H1 (cell line): ENCODE data around the gene BTG2. TPM values are rescaled to one million over a fixed set of nuclear protein-coding genes. Genes with fewer than 3 reads are reported as not detected.

Experiments
- CTCF ChIA-PET: fragments of 300-600 bp; sonication (Branson Sonifier 250); formaldehyde crosslinking; loops from one replicate; lab custom pipeline; 2021; ENCODE audit not compliant: partially characterized antibody; lab: Charles Lee
- POLR2A ChIA-PET: fragments of 300-600 bp; sonication (Branson Sonifier 250); formaldehyde crosslinking; loops from one replicate; lab custom pipeline; 2021; ENCODE audit warnings: inconsistent platforms; ENCODE audit not compliant: partially characterized antibody; lab: Charles Lee
- DNase-seq, 2 experiments: peaks; one replicate each; pipeline versions ENCODE4 v3.0.0 to v3.0.0-alpha.2; 2010 to 2022; ENCODE audit warnings: low spot score in 2 of 2, low read depth in 1 of 2, mixed read lengths in 1 of 2
- FAIRE-seq: peaks from 2 replicates; lab custom pipeline; 2011; peaks lifted over from hg19 to GRCh38; lab: Jason Lieb, UNC
- H2AFZ ChIP-seq: 2 replicates; pipeline ENCODE4 v1.8.1; 2012; ENCODE audit warnings: low read length, inconsistent platforms
- H2AK5ac ChIP-seq: 2 replicates; pipeline ENCODE4 v1.6.1; 2013; ENCODE audit warnings: low read depth, low read length
- H2BK120ac ChIP-seq: replicated peaks from 2 replicates; pipeline ENCODE3; 2013; ENCODE audit warnings: low read depth, low read length, inconsistent platforms
- H2BK12ac ChIP-seq: 2 replicates; pipeline ENCODE4 v1.6.1; 2013; ENCODE audit warnings: low read depth, low read length
- H2BK15ac ChIP-seq: 2 replicates; pipeline ENCODE4 v1.6.1; 2013; ENCODE audit warnings: low read length
- H2BK20ac ChIP-seq: 2 replicates; pipeline ENCODE4 v1.6.1; 2013; ENCODE audit warnings: low read length
- H2BK5ac ChIP-seq: 2 replicates; pipeline ENCODE4 v1.6.1; 2013; ENCODE audit warnings: low read depth, low read length
- H3K14ac ChIP-seq: 2 replicates; pipeline ENCODE4 v1.6.1; 2013; ENCODE audit warnings: inconsistent platforms; ENCODE audit not compliant: insufficient read length
- H3K18ac ChIP-seq: 2 replicates; pipeline ENCODE4 v1.6.1; 2013; ENCODE audit warnings: low read length; ENCODE audit errors: extremely low read depth
- H3K23ac ChIP-seq: 2 replicates; pipeline ENCODE4 v1.6.1; 2013; ENCODE audit warnings: inconsistent platforms; ENCODE audit not compliant: insufficient read length
- H3K23me2 ChIP-seq: 2 replicates; pipeline ENCODE4 v1.6.1; 2013; ENCODE audit warnings: low read depth, low read length
- H3K27ac ChIP-seq: 2 replicates; pipeline ENCODE4 v1.6.1; 2011; ENCODE audit warnings: low read depth, low read length, inconsistent platforms
- H3K27me3 ChIP-seq, 4 experiments: replicated peaks in 1 of 4; 1 replicate in 1 of 4; 2 replicates in 3 of 4; pipeline versions ENCODE4 v1.6.1 to v1.8.1; 2011 to 2013; ENCODE audit warnings: low read length in 3 of 4, mild to moderate bottlenecking in 3 of 4, inconsistent platforms in 2 of 4, mixed read lengths in 2 of 4, moderate library complexity in 1 of 4; ENCODE audit not compliant: control insufficient read depth in 3 of 4, insufficient read depth in 3 of 4; ENCODE audit errors: extremely low read depth in 1 of 4
- H3K36me3 ChIP-seq, 4 experiments: 2 replicates each; pipeline versions ENCODE4 v1.6.1 to v1.8.1; 2011 to 2013; ENCODE audit warnings: mild to moderate bottlenecking in 4 of 4, low read length in 3 of 4, moderate library complexity in 2 of 4, control low read depth in 1 of 4, inconsistent platforms in 1 of 4; ENCODE audit not compliant: insufficient read depth in 4 of 4, control insufficient read depth in 2 of 4
- H3K4ac ChIP-seq: replicated peaks from 2 replicates; pipeline ENCODE3; 2013; ENCODE audit warnings: low read length, low read depth, mixed read lengths, inconsistent platforms; ENCODE audit not compliant: insufficient read length
- H3K4me1 ChIP-seq, 4 experiments: replicated peaks in 1 of 4; 1 replicate in 1 of 4; 2 replicates in 3 of 4; pipeline versions ENCODE4 v1.6.1 to v1.8.1; 2011 to 2013; ENCODE audit warnings: low read length in 3 of 4, inconsistent platforms in 2 of 4, mixed read lengths in 1 of 4; ENCODE audit not compliant: insufficient read depth in 4 of 4, control insufficient read depth in 3 of 4
- H3K4me2 ChIP-seq, 2 experiments: 2 replicates each; pipeline versions ENCODE4 v1.6.1 to v1.8.1; 2011 to 2013; ENCODE audit warnings: low read depth in 2 of 2, low read length in 2 of 2, control low read depth in 1 of 2, inconsistent platforms in 1 of 2, mild to moderate bottlenecking in 1 of 2; ENCODE audit not compliant: insufficient read depth in 1 of 2
- H3K4me3 ChIP-seq, 4 experiments: fragments of 200-600, 300-600 bp in 1 of 4; sonication (generic), shearing (Covaris generic), sonication (Bioruptor Twin) in 1 of 4; 2 replicates each; pipeline versions ENCODE4 v1.5.1 to v1.8.1; 2011 to 2016; ENCODE audit warnings: low read length in 4 of 4, low read depth in 3 of 4, control low read depth in 2 of 4, inconsistent platforms in 2 of 4, mild to moderate bottlenecking in 2 of 4, mixed read lengths in 1 of 4, moderate library complexity in 1 of 4; ENCODE audit not compliant: insufficient read depth in 2 of 4; ENCODE audit errors: extremely low read depth in 1 of 4
- H3K56ac ChIP-seq: replicated peaks from 2 replicates; pipeline ENCODE3; 2013; ENCODE audit warnings: low read depth, mild to moderate bottlenecking, mixed read lengths, low read length, inconsistent platforms; ENCODE audit not compliant: insufficient read length
- H3K79me1 ChIP-seq: 2 replicates; pipeline ENCODE4 v1.6.1; 2013; ENCODE audit warnings: low read depth, low read length, control low read depth
- H3K79me2 ChIP-seq, 2 experiments: 2 replicates each; pipeline versions ENCODE4 v1.6.1 to v1.8.1; 2012 to 2013; ENCODE audit warnings: low read length in 2 of 2, mild to moderate bottlenecking in 2 of 2, inconsistent platforms in 1 of 2; ENCODE audit not compliant: insufficient read depth in 2 of 2, control insufficient read depth in 1 of 2
- H3K9ac ChIP-seq, 4 experiments: replicated peaks in 1 of 4; 1 replicate in 1 of 4; 2 replicates in 3 of 4; pipeline versions ENCODE4 v1.6.1 to v1.8.1; 2011 to 2013; ENCODE audit warnings: low read depth in 3 of 4, low read length in 3 of 4, control low read depth in 2 of 4, mild to moderate bottlenecking in 2 of 4, moderate library complexity in 2 of 4, inconsistent platforms in 1 of 4; ENCODE audit errors: extremely low read depth in 1 of 4
- H3K9me3 ChIP-seq, 2 experiments: 2 replicates each; pipeline versions ENCODE4 v1.6.1 to v1.8.1; 2012 to 2013; ENCODE audit warnings: mild to moderate bottlenecking in 2 of 2, moderate library complexity in 2 of 2, control low read depth in 1 of 2, inconsistent platforms in 1 of 2, low read depth in 1 of 2, low read length in 1 of 2, mixed read lengths in 1 of 2; ENCODE audit not compliant: insufficient read depth in 2 of 2
- H4K20me1 ChIP-seq, 2 experiments: replicated peaks in 1 of 2; 2 replicates each; pipeline versions ENCODE3 to v1.8.1; 2011 to 2013; ENCODE audit warnings: inconsistent platforms in 2 of 2, low read length in 2 of 2, mild to moderate bottlenecking in 1 of 2; ENCODE audit not compliant: insufficient read depth in 2 of 2, control insufficient read depth in 1 of 2
- H4K5ac ChIP-seq: 2 replicates; pipeline ENCODE4 v1.6.1; 2013; ENCODE audit warnings: low read length, low read depth, mixed read lengths, inconsistent platforms; ENCODE audit not compliant: insufficient read length
- H4K8ac ChIP-seq: 2 replicates; pipeline ENCODE4 v1.8.0; 2013; ENCODE audit warnings: mild to moderate bottlenecking, moderate library complexity, low read length, inconsistent platforms; ENCODE audit not compliant: insufficient read depth; ENCODE audit errors: extremely low read depth
- H4K91ac ChIP-seq: replicated peaks from 2 replicates; pipeline ENCODE3; 2013; ENCODE audit warnings: low read length, mixed read lengths, inconsistent platforms; ENCODE audit not compliant: insufficient read length
- ASH2L ChIP-seq: fragments of 200-600, 300-600 bp; sonication (generic); IDR thresholded peaks from one replicate; pipeline ENCODE4 v1.7.1; 2017; ENCODE audit warnings: low read length
- CEBPB ChIP-seq: IDR thresholded peaks from 2 replicates; pipeline ENCODE4 v1.6.1; 2012; ENCODE audit warnings: low read depth, low read length
- CTCF ChIP-seq, 3 experiments: IDR thresholded peaks; 1 replicate in 2 of 3; 2 replicates in 1 of 3; pipeline versions ENCODE4 v1.5.1 to v1.6.1; 2011; ENCODE audit warnings: low read length in 3 of 3, mild to moderate bottlenecking in 3 of 3, inconsistent platforms in 2 of 3, low read depth in 1 of 3, moderate library complexity in 1 of 3; ENCODE audit not compliant: insufficient read depth in 1 of 3; ENCODE audit errors: control extremely low read depth in 1 of 3
- JUND ChIP-seq: IDR thresholded peaks from 2 replicates; pipeline ENCODE4 v1.6.1; 2011; ENCODE audit warnings: mild to moderate bottlenecking, improper control_type of control experiment, low read length
- KDM4A ChIP-seq: IDR thresholded peaks from one replicate; pipeline ENCODE4 v1.7.1; 2012; ENCODE audit warnings: low read depth, mild to moderate bottlenecking, moderate library complexity, low read length, inconsistent platforms; ENCODE audit not compliant: severe bottlenecking
- PHF8 ChIP-seq: fragments of 200-600 bp; sonication (generic); conservative IDR thresholded peaks from 2 replicates; pipeline ENCODE4 v1.7.1; 2012; ENCODE audit warnings: low read depth, mild to moderate bottlenecking, inconsistent platforms, low read length, moderate library complexity
- SAP30 ChIP-seq: fragments of 300-600 bp; sonication (generic); IDR thresholded peaks from 2 replicates; pipeline ENCODE4 v1.7.1; 2012; ENCODE audit warnings: low read length, moderate library complexity, mild to moderate bottlenecking, inconsistent platforms; ENCODE audit not compliant: insufficient read depth, insufficient replicate concordance
- TBP ChIP-seq: IDR thresholded peaks from 2 replicates; pipeline ENCODE4 v1.6.1; 2011; ENCODE audit warnings: low read depth, low read length, improper control_type of control experiment
- WGBS, 2 experiments: shearing (Covaris generic) in 1 of 2; methylation state at CpG; one replicate each; pipeline versions ENCODE4 v1.1.6 to v1.1.7; 2013 to 2015; ENCODE audit warnings: low lambda C conversion rate in 2 of 2, mixed read lengths in 2 of 2, inconsistent platforms in 1 of 2, low coverage in 1 of 2, missing lambda C conversion rate in 1 of 2; ENCODE audit not compliant: insufficient replicate concordance in 2 of 2, insufficient coverage in 1 of 2, insufficient read length in 1 of 2; ENCODE audit errors: extremely low coverage in 1 of 2, missing lambda C conversion rate in 1 of 2; 5-methylcytosine and 5-hydroxymethylcytosine counted together
- polyA plus RNA-seq, 7 experiments: library from polyadenylated mRNA; depleted of rRNA in 3 of 7; stranded (reverse) in 5 of 7; unstranded in 2 of 7; fragments of >200 nt in 5 of 7; fragments of 200-250 nt in 2 of 7; gene quantifications; 1 replicate in 5 of 7; 2 replicates in 1 of 7; 4 replicates in 1 of 7; pipeline versions ENCODE4 v1.2.1 to v1.2.3, GENCODE V29; 2011 to 2013; ENCODE audit warnings: missing spikeins in 2 of 7, mixed read lengths in 2 of 7
- total RNA-seq: library from RNA; stranded (reverse); fragmentation: NEBNext Ultra II Directional; extraction: Animal tissue kit (Norgen Biotek cat#: 25700); gene quantifications from 2 replicates; pipeline ENCODE4 v1.2.1, GENCODE V29; 2021
- TF ChIP-seq, protein P1 (sequence below): IDR thresholded peaks from 2 replicates; pipeline ENCODE4 v1.6.1; 2012; ENCODE audit warnings: inconsistent platforms

The BTG2 gene
- total and polyA plus RNA-seq, 2 of the 8 experiments (the other 6 are each of a cell fraction or from before 2014, with no cell fraction given): 4.8 to 11.0 TPM

- H3K14ac ChIP-seq: no peak overlapping the region
- no peak overlapping the region for H2BK5ac ChIP-seq
- POLR2A ChIA-PET: interaction anchor here (0.7 to 2.3 kb wide), 6 partner anchors 60 to 242 kb away, joined by 3 to 7 read pairs (median 3); partner anchors contain the start of gene PPFIA4
- H3K27me3 ChIP-seq: peaks cover 0 to 4% (median 2%) of the 10 kb centered on the region in 4 experiments; a peak in 4 of 7 replicates
- H3K9ac ChIP-seq: no peak overlapping the region
- no peak overlapping the region for H4K91ac ChIP-seq
- no peaks in the 10 kb centered on the region for H4K20me1 ChIP-seq
- FAIRE-seq: no peak
- peak overlapping the region; percentile 95 for H2AFZ ChIP-seq
- CTCF ChIA-PET: interaction anchor here (0.6 to 39.0 kb wide), 83 partner anchors 11 to 1442 kb away, joined by 3 to 785 read pairs (median 5); partner anchors contain the start of genes ADORA1, BTG2, FMOD and KLHL12
- H3K56ac ChIP-seq: no peak overlapping the region
- no peaks in the 10 kb centered on the region for H3K79me2 ChIP-seq
- no peak overlapping the region for H3K4ac ChIP-seq
- H2AK5ac ChIP-seq: no peak overlapping the region
- no peaks in the 10 kb centered on the region for H3K79me1 ChIP-seq
- 0 out of 2 replicates have a peak overlapping the region, but pooled peaks have one; percentile 40 for H2BK15ac ChIP-seq
- no peak overlapping the region; the same call in 1 of the 2 replicates for H2BK12ac ChIP-seq
- no peak overlapping the region for H3K27ac ChIP-seq
- no peak overlapping the region for H3K23ac ChIP-seq
- H3K18ac ChIP-seq: peak overlapping the region; percentile 90
- peaks cover 0 to 3% (median 1%) of the 10 kb centered on the region in 4 experiments; a peak in 2 of 7 replicates for H3K4me1 ChIP-seq
- H2BK120ac ChIP-seq: no peak overlapping the region
- H3K9me3 ChIP-seq: no peaks in the 10 kb centered on the region
- H3K36me3 ChIP-seq: no peaks in the 10 kb centered on the region
- peak overlapping the region; percentile 40; the same call in 1 of the 2 replicates for H2BK20ac ChIP-seq
- peak overlapping the region; percentile 12 to 81; a peak in 3 of 4 replicates for H3K4me2 ChIP-seq
- no peak overlapping the region for H4K5ac ChIP-seq
- peak overlapping the region; percentile 84; the same call in 1 of the 2 replicates for H4K8ac ChIP-seq
- WGBS, 2 experiments: 6% methylated on average over 20 of the region's 20 CpGs; no CpG with 5 or more reads in 1 of the 2 experiments
- peak; percentile 50 to 89 for DNase-seq
- H3K23me2 ChIP-seq: 0 out of 2 replicates have a peak, but pooled peaks cover 2% of the 10 kb centered on the region
- H3K4me3 ChIP-seq: peak overlapping the region; percentile 50 to 70 (median 56)
- TF ChIP-seq TBP (no peak), KDM4A (peak; percentile 92), SAP30 (no peak), CTCF (IDR thresholded peaks at IDR 0.05; ENCODE audit: control extremely low read depth in 1 of 3, insufficient read depth in 1 of 3, low read depth in 1 of 3, low read length in 3 of 3) (peak; percentile 42 to 90 (median 87)), PHF8 (peak; percentile 21; the same call in 1 of the 2 replicates), CEBPB (no peak), ASH2L (peak; percentile 90), JUND (no peak)
- TF ChIP-seq, protein P1, sequence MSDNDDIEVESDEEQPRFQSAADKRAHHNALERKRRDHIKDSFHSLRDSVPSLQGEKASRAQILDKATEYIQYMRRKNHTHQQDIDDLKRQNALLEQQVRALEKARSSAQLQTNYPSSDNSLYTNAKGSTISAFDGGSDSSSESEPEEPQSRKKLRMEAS: peak; percentile 51; the same call in 1 of the 2 replicates
Observed at GRCh38 chr1:203267347-203267846, 37.9 kb upstream of the BTG2 start.
